GM18511 (cell line): ENCODE results near the gene NDOR1.
"Not testable (repeated sequence)": the region's sequence is repeated elsewhere in the genome, so short reads cannot be mapped to it uniquely, and the experiment has no call there.

ENCODE experiments used
- ATAC-seq: cut with Tn5 transposase; IDR thresholded peaks from one replicate; pipeline ENCODE4 v1.9.1; 2021; ENCODE audit warnings: mild to moderate bottlenecking, moderate library complexity; ENCODE audit not compliant: unreplicated experiment

Gene NDOR1

GRCh38 chr9:137229903-137230704 is 24.6 kb downstream of the NDOR1 start:
- ATAC-seq: no peak

GRCh38 chr9:137230705-137231371 is 25.3 kb downstream of the NDOR1 start, which contains the start of gene SLC34A3:
Gene SLC34A3 (plus strand): TSS chr9:137230901. CDS start chr9:137231703, 802 bp downstream.
- no peak for ATAC-seq

- no peak for ATAC-seq
Measured at GRCh38 chr9:137231372-137232039, 26.0 kb downstream of the NDOR1 start.

DNA sequence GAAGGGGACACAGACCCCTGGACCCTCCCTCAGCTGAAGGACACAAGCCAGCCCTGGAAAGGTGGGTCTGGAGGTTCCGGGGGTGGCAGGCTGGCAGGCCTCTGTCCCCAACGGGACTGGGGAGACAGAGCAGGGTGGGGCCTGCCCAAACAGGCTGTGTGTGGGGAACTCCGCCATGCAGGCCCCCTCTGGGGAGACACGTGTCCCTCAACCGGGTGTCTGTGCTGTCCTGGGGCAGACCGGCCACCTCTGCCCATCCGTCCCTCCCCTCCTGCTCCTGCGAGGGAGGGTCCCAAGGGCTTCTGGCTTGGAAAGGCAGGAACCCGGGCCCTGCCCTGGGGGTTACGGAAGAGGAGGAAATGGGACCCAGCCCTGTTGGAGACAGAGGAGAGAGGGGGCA is 26.6 kb downstream of the NDOR1 start:
- ATAC-seq: no peak

GRCh38 chr9:137232510-137232909 is 27.0 kb downstream of the NDOR1 start:
- no peak for ATAC-seq

- no peak for ATAC-seq
Measured at GRCh38 chr9:137233143-137233980, 27.9 kb downstream of the NDOR1 start.

DNA sequence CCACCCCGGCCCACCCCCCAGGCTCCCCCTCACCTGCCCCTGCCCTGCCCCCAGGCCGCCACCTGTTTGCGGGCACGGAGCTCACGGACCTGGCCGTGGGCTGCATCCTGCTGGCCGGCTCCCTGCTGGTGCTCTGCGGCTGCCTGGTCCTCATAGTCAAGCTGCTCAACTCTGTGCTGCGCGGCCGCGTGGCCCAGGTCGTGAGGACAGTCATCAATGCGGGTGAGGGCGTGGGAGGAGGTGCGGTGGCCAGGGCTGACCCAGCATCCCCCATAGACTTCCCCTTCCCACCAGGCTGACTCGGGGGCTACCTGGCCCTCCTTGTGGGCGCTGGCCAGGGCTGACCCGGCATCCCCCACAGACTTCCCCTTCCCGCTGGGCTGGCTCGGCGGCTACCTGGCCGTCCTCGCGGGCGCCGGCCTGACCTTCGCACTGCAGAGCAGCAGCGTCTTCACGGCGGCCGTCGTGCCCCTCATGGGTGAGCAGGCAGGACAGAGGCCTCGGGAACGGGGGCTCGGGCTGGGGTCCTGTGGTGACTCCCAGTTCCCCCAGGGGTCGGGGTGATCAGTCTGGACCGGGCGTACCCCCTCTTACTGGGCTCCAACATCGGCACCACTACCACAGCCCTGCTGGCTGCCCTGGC is 28.7 kb downstream of the NDOR1 start:
- ATAC-seq: no peak

GRCh38 chr9:137234758-137235423 is 29.4 kb downstream of the NDOR1 start:
- no peak for ATAC-seq

DNA sequence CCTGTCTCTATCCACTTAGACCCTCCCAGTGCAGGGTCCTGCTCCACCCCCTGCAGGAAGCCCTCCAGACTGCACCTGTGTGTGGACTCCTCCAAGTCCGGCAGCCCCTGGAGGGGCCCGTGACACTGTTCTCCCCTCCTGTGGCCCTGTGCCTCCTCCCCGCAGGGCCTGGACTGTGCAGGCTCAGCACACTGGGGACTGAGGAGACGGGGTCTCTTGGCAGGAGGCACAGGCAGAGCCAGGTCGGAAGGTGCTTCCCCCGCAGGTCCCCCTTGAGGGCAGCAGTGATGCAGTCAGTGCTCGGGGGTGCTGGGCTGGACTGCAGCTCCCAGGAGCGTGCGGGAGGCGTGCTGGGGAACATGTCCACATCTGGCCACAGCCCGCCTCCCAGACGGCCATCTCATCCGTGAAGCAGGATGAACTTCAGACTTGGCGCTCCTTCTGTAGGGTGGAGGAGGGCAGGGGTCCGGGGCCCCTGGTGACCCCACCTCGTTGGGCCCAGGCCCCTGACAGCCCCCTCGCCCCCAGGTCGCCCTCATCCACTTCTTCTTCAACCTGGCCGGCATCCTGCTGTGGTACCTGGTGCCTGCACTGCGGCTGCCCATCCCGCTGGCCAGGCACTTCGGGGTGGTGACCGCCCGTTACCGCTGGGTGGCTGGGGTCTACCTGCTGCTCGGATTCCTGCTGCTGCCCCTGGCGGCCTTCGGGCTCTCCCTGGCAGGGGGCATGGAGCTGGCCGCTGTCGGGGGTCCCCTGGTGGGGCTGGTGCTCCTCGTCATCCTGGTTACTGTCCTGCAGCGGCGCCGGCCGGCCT is 30.1 kb downstream of the NDOR1 start:
- ATAC-seq: no peak

GRCh38 chr9:137236238-137236935 is 30.9 kb downstream of the NDOR1 start:
- ATAC-seq: no peak

GRCh38 chr9:137236936-137237421 is 31.5 kb downstream of the NDOR1 start:
- ATAC-seq: no peak

DNA sequence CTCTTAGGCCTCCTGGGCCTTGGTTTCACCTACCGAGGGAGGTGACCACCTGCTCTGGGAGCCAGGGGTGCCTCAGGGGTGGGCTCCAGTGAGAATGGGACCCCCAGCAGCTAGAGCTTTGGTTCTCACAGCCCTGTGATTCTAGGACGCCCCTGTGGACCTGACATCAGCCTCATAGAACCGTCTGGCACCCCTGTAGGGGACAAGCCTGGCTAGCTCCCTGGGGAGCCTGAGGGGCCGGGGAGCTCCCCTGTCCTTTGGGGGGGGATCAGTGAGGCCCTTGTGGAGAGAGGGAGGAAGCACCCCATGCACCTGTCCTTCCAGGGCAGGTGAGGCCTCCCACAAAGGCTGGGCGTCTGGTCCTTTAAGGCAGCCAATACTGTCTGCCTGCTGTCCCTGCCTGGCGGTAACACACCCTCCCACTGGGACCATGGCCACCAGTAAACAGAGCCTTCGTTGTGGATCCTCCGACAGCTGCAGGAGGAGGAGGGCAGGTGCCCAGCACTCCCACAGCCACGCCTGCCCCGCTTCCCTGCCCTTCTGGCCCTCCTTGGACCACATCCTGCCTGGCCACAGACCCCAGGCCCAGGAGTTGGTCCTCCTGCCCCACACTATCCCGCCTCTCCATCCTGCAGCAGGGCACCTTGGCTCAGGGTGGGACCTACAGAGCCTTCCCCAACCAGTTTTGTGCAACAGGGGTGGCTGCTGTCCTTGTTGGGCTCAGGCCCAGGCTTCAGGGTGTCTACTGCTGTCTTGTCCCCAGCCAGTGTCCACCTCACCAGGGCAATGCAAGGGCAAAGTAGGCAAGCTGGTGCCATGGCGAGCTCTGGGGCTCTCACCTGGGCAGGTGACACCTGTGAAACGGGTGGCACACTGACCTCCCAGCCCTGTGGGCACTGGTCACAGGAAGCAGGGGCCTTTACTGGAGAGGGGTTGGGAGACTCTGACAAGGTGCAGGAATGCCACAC is 32.5 kb downstream of the NDOR1 start:
- no peak for ATAC-seq

DNA sequence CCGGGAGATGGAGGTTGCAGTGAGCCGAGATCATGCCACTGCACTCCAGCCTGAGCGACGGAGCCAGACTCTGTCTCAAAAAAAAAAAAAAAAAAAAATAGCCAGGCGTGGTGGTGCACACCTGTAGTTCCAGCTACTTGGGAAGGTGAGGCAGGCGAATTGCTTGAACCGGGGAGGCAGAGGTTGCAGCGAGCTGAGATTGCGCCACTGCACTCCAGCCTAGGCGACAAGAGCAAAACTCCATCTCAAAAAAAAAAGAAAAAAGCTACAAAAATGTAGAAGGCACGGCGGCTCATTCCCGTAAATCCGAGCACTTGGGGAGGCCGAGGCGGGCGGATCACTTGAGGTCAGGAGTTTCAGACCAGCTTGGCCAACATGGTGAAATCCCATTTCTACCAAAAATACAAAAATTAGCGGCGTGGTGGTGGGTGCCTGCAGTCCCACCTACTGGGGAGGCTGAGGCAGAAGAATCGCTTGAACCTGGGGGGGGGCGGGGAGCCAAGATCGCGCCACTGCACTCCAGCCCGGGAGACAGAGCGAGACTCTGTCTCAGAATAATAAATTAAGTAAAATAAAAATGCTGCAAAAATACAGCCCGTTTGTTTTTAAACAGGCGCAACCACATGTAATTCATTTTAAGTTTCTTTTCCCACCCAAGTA is 34.2 kb downstream of the NDOR1 start:
- not testable (repeated sequence) for ATAC-seq

- ATAC-seq: peak; percentile 26
Measured at GRCh38 chr9:137240318-137240840, 34.9 kb downstream of the NDOR1 start.

- ATAC-seq: peak; percentile 77
Measured at GRCh38 chr9:137240841-137241489, 35.5 kb downstream of the NDOR1 start, which contains the start of gene TUBB4B. Gene TUBB4B (plus strand): TSS chr9:137241287. CDS start chr9:137241361, 74 bp downstream.
